C4-2B (cell line): ENCODE data around the gene ACTL8.

Experiments used
- ZFX ChIP-seq: fragments of 450-650 bp; IDR thresholded peaks from 2 replicates; pipeline ENCODE4 v1.6.1; 2017
- TF ChIP-seq, protein P1 (sequence below): fragments of 450-650 bp; conservative IDR thresholded peaks from 2 replicates; pipeline ENCODE4 v1.5.1; 2017; ENCODE audit warnings: mild to moderate bottlenecking

DNA sequence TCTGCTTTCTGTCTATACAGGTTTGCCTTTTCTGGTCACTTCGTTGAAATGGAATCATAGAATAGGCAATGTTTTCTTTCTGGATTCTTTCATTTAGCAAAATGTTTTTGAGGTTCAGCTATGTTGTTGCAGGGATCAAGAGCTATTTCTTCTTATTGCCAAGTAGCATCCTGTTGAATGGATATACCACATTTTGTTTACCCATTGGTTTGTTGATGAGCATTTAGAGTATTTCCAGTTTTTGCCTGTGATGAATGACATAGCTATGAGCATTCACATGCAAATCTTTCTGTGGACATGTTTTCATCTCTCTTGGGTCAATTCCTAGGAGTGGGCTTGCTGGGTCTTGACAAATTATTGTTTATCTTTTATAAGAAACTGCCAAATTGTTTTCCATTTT, 115.5 kb downstream of the ACTL8 start:
- TF ChIP-seq, protein P1, sequence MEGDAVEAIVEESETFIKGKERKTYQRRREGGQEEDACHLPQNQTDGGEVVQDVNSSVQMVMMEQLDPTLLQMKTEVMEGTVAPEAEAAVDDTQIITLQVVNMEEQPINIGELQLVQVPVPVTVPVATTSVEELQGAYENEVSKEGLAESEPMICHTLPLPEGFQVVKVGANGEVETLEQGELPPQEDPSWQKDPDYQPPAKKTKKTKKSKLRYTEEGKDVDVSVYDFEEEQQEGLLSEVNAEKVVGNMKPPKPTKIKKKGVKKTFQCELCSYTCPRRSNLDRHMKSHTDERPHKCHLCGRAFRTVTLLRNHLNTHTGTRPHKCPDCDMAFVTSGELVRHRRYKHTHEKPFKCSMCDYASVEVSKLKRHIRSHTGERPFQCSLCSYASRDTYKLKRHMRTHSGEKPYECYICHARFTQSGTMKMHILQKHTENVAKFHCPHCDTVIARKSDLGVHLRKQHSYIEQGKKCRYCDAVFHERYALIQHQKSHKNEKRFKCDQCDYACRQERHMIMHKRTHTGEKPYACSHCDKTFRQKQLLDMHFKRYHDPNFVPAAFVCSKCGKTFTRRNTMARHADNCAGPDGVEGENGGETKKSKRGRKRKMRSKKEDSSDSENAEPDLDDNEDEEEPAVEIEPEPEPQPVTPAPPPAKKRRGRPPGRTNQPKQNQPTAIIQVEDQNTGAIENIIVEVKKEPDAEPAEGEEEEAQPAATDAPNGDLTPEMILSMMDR, result no peak
- TF ChIP-seq ZFX, result no peak
